Hepatocyte (in vitro differentiated cells): ENCODE results near the gene C1orf50.

Source experiments
- CTCF ChIP-seq: fragments of 200-600 bp; sonication (generic); IDR thresholded peaks from 2 replicates; pipeline ENCODE4 v1.5.1; 2016; ENCODE audit warnings: antibody characterized with exemption, mild to moderate bottlenecking; ENCODE audit not compliant: poor library complexity
- EZH2 ChIP-seq: fragments of 200-600 bp; sonication (generic); IDR thresholded peaks from 2 replicates; pipeline ENCODE4 v1.6.1; 2016; ENCODE audit warnings: antibody characterized with exemption, mild to moderate bottlenecking, borderline replicate concordance
- EZH2phosphoT487 ChIP-seq: fragments of 200-600 bp; sonication (generic); IDR thresholded peaks from one replicate; pipeline ENCODE4 v1.6.1; 2018; ENCODE audit warnings: antibody characterized with exemption, mild to moderate bottlenecking, low read depth, moderate library complexity; ENCODE audit not compliant: unreplicated experiment, severe bottlenecking

GRCh38 chr1:42736152-42736551 is 30.9 kb upstream of the C1orf50 start:
- TF ChIP-seq CTCF (no peak), EZH2 (no peak), EZH2phosphoT487 (no peak)
